Esophagus muscularis mucosa (tissue), 4 donors: ENCODE data around the gene ZNF414.

ENCODE experiments used
- CTCF ChIP-seq, 3 experiments: fragments of 200-600 bp in 2 of 3; fragments of 450-650 bp in 1 of 3; sonication (generic) in 2 of 3; IDR thresholded peaks; one replicate each; pipeline ENCODE4 v1.5.1; 2017 to 2019; ENCODE audit warnings: antibody characterized with exemption in 3 of 3, mild to moderate bottlenecking in 2 of 3, moderate library complexity in 1 of 3
- EP300 ChIP-seq: sonication (generic); formaldehyde crosslinking; IDR thresholded peaks from one replicate; pipeline ENCODE4 v1.6.1; 2017; ENCODE audit warnings: antibody characterized with exemption
- POLR2A ChIP-seq: fragments of 450-650 bp; IDR thresholded peaks from one replicate; pipeline ENCODE4 v1.6.1; 2017; ENCODE audit warnings: antibody characterized with exemption, moderate library complexity, mild to moderate bottlenecking, low read depth

DNA sequence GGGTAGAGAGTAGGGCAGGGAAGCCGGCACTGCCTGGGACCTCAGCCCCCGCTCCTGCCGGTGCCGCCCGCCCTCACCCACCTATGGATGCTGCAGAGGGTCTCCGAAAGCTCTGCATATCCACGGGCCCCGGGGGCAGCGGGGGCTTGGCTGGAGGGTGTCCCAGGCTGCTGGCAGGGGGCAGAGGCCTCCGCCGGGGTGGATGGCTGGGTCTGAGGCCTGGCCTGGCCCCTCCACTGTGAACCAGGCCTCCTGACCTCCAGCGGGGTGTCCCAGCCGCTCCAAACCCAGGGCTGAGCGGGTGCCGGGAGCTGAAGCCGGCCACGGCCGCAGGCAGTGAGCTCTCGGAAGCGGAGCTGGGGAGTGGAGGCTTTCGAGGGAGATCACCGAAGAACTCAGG lies 15.7 kb downstream of the ZNF414 start:
- TF ChIP-seq CTCF (IDR thresholded peaks at IDR 0.05) (no peak), POLR2A (no peak), EP300 (no peak)
